Fibroblast of the conjunctiva (primary cell): ENCODE measurements around the gene MIER1.
"Not testable (repeated sequence)": the region's sequence is repeated elsewhere in the genome, so short reads cannot be mapped to it uniquely, and the experiment has no call there.

ENCODE experiments used
- DNase-seq: peaks from one replicate; pipeline ENCODE4 v3.0.0-alpha.2; 2010; ENCODE audit warnings: low read depth

Gene MIER1

GRCh38 chr1:66938613-66939012 lies 13.8 kb downstream of the MIER1 start:
- DNase-seq, result no peak

GRCh38 chr1:66940981-66941380 lies 16.2 kb downstream of the MIER1 start:
- no peak for DNase-seq

- peak; percentile 27 for DNase-seq
These were observed 18.7 kb downstream of the MIER1 start for GRCh38 chr1:66943361-66943969.

- peak; percentile 48 for DNase-seq
These were observed 19.8 kb downstream of the MIER1 start for GRCh38 chr1:66944330-66945274.

GRCh38 chr1:66945316-66945715 lies 20.5 kb downstream of the MIER1 start:
- DNase-seq, result no peak

GRCh38 chr1:66947267-66947666 lies 22.5 kb downstream of the MIER1 start:
- DNase-seq, result no peak

- DNase-seq, result no peak
These were observed 26.7 kb downstream of the MIER1 start for GRCh38 chr1:66951513-66951912.

- no peak for DNase-seq
These were observed 29.4 kb downstream of the MIER1 start for GRCh38 chr1:66954208-66954607.

- DNase-seq, result no peak
These were observed 33.1 kb downstream of the MIER1 start for GRCh38 chr1:66957938-66958337.

GRCh38 chr1:66966188-66966873 lies 41.5 kb downstream of the MIER1 start:
- not testable (repeated sequence) for DNase-seq

- no peak for DNase-seq
These were observed 43.8 kb downstream of the MIER1 start for GRCh38 chr1:66968574-66968973.

GRCh38 chr1:66978201-66978600 lies 53.4 kb downstream of the MIER1 start:
- no peak for DNase-seq

- DNase-seq, result not testable (repeated sequence)
These were observed 54.8 kb downstream of the MIER1 start for GRCh38 chr1:66979621-66980020.

- DNase-seq, result no peak
These were observed 56.1 kb downstream of the MIER1 start for GRCh38 chr1:66980745-66981367.

GRCh38 chr1:66981679-66982078 lies 56.9 kb downstream of the MIER1 start:
- DNase-seq, result no peak

- DNase-seq, result no peak
These were observed 57.9 kb downstream of the MIER1 start for GRCh38 chr1:66982561-66983260.

- no peak for DNase-seq
These were observed 59.7 kb downstream of the MIER1 start for GRCh38 chr1:66984491-66984890.

GRCh38 chr1:66985835-66986234 lies 61.0 kb downstream of the MIER1 start:
- no peak for DNase-seq

GRCh38 chr1:66993076-66993475 lies 68.3 kb downstream of the MIER1 start:
- no peak for DNase-seq

- DNase-seq, result peak; percentile 67
These were observed 71.4 kb downstream of the MIER1 start for GRCh38 chr1:66996018-66996682.

GRCh38 chr1:66998972-66999371 lies 74.2 kb downstream of the MIER1 start:
- no peak for DNase-seq
